Lower lobe of right lung (tissue), 2 donors: ENCODE data around the gene NLGN4Y. TPM values are rescaled to one million over a fixed set of nuclear protein-coding genes. Genes with fewer than 3 reads are reported as not detected.
"Not testable (repeated sequence)": the region's sequence is repeated elsewhere in the genome, so short reads cannot be mapped to it uniquely, and the experiment has no call there.

Experiments
- ATAC-seq, 2 donors: fragments of 200-7000 bp; cut with Tn5 transposase; one replicate each; pipeline ENCODE4 v1.9.1; 2020 to 2022; ENCODE audit warnings: mild to moderate bottlenecking in 2 of 2, moderate library complexity in 2 of 2
- DNase-seq: peaks from one replicate; pipeline ENCODE4 v3.0.0-alpha.2; 2020
- H3K27ac ChIP-seq: fragments of 200-600 bp; one replicate; pipeline ENCODE4 v1.8.0; 2022
- H3K27me3 ChIP-seq: fragments of 200-600 bp; one replicate; pipeline ENCODE4 v1.8.0; 2022; ENCODE audit warnings: low read depth
- H3K36me3 ChIP-seq: fragments of 200-600 bp; one replicate; pipeline ENCODE4 v1.8.0; 2022; ENCODE audit warnings: mild to moderate bottlenecking
- H3K4me1 ChIP-seq: fragments of 200-600 bp; one replicate; pipeline ENCODE4 v1.8.0; 2022
- H3K4me3 ChIP-seq: fragments of 200-600 bp; one replicate; pipeline ENCODE4 v1.8.0; 2022; ENCODE audit warnings: mild to moderate bottlenecking
- H3K9me3 ChIP-seq: fragments of 200-600 bp; one replicate; pipeline ENCODE4 v1.8.0; 2022
- CTCF ChIP-seq: fragments of 200-600 bp; IDR thresholded peaks from one replicate; pipeline ENCODE4 v1.8.0; 2022; ENCODE audit warnings: antibody characterized with exemption, mild to moderate bottlenecking
- intact Hi-C: fragments of 100-400 bp; cut with DNase I; formaldehyde crosslinking; loops from one replicate; pipeline ENCODE4 v1.11.0; 2022
- total RNA-seq: library from RNA; stranded (reverse); fragmentation: NEBNext Ultra II Directional; extraction: Animal tissue kit (Norgen Biotek cat#: 25700); gene quantifications from one replicate; pipeline ENCODE4 v1.2.1, GENCODE V29; 2021
- donor health status: DM: no; HTN: yes; CAD: no; lungs with severe emphysema.

Gene NLGN4Y
- total RNA-seq, 1 donor from 2014 or later: 3.9 TPM

GRCh38 chrY:14860448-14860847, 336.1 kb downstream of the NLGN4Y start:
- H3K27me3 ChIP-seq: no peaks in the 10 kb centered on the region
- no peaks in the 10 kb centered on the region for H3K4me1 ChIP-seq
- ATAC-seq (no peak), DNase-seq (no peak)
- no peak overlapping the region for H3K27ac ChIP-seq
- no peaks in the 10 kb centered on the region for H3K9me3 ChIP-seq
- intact Hi-C loops: no loop called here
- no peaks in the 10 kb centered on the region for H3K36me3 ChIP-seq
- H3K4me3 ChIP-seq: no peak overlapping the region
- TF ChIP-seq CTCF: no peak

GRCh38 chrY:14861033-14861432, 336.7 kb downstream of the NLGN4Y start:
- H3K27ac ChIP-seq, H3K4me1 ChIP-seq, H3K4me3 ChIP-seq, intact Hi-C loops, ATAC-seq, H3K36me3 ChIP-seq, H3K9me3 ChIP-seq, H3K27me3 ChIP-seq, DNase-seq: not testable (repeated sequence)

GRCh38 chrY:14871971-14872370, 347.6 kb downstream of the NLGN4Y start:
- intact Hi-C loops: no loop called here
- no peaks in the 10 kb centered on the region for H3K27me3 ChIP-seq
- H3K4me1 ChIP-seq: no peaks in the 10 kb centered on the region
- no peaks in the 10 kb centered on the region for H3K9me3 ChIP-seq
- H3K36me3 ChIP-seq: no peaks in the 10 kb centered on the region
- no peak overlapping the region for H3K27ac ChIP-seq
- DNase-seq: no peak
- no peak overlapping the region for H3K4me3 ChIP-seq
- ATAC-seq: no peak
- TF ChIP-seq CTCF: no peak
